Measurements from ENCODE around the gene KRTAP3-3. TPM values are rescaled to one million over a fixed set of nuclear protein-coding genes. Genes with fewer than 3 reads are reported as not detected.

Gene KRTAP3-3
- total and polyA plus RNA-seq, 8 donors, result not detected

DNA sequence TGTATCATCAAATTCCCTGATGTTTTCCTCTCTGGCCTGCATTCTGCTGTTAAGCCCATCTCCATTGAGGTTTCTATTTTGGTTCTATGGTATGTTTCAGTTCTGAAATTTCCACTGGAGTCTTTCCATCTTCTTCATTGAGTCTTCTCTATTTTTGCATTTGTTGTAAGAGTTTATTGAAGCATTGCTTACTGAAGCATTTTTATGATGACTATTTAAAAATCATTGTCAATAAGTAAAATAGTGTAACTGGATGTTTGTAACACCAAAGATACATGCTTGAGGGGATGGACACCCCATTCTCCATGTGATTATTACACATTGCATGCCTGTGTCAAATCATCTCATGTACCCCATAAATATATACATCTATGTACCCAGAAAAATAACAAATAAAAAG is 18.4 kb downstream of the KRTAP3-3 start:
- no peak for ATAC-seq
- no peak for TF ChIP-seq CTCF (IDR thresholded peaks at IDR 0.05)
- Histone ChIP-seq H3K4me1 (no peaks in the 10 kb centered on the region), H3K4me3 (no peak overlapping the region), H3K36me3 (no peaks in the 10 kb centered on the region), H3K27ac (no peak overlapping the region), H3K9me3 (no peaks in the 10 kb centered on the region), H3K27me3 (peaks cover 0 to 9% of the 10 kb centered on the region in 2 donors)
- no peak for DNase-seq
- intact Hi-C loops (cut with DNase I), result no loop called here

DNA sequence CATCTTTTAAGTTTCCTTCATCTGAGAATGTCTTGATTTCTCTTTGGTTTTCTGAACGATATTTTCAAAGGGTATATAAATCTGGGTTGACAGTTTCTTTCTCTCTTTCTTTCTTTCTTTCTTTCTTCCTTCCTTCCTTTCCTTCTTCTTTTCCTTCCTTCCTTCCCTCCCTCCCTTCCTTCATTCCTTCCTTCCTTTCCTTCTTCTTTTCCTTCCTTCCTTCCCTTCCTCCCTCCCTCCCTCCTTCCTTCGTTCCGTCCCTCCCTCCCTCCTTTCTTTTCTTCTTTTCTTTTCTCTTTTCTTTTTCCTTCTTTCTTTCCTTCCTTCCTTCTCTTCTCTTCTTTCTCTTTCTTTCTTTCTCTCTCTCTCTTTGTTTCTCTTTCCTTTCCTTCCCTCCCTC is 19.6 kb downstream of the KRTAP3-3 start:
- Histone ChIP-seq H3K27me3 (peaks cover 0 to 9% of the 10 kb centered on the region in 2 donors), H3K27ac (no peak overlapping the region), H3K4me3 (no peak overlapping the region), H3K4me1 (no peaks in the 10 kb centered on the region), H3K9me3 (no peaks in the 10 kb centered on the region), H3K36me3 (no peaks in the 10 kb centered on the region)
- TF ChIP-seq CTCF (IDR thresholded peaks at IDR 0.05), result no peak
- no peak for ATAC-seq
- DNase-seq, result no peak
- intact Hi-C loops (cut with DNase I), result no loop called here

DNA sequence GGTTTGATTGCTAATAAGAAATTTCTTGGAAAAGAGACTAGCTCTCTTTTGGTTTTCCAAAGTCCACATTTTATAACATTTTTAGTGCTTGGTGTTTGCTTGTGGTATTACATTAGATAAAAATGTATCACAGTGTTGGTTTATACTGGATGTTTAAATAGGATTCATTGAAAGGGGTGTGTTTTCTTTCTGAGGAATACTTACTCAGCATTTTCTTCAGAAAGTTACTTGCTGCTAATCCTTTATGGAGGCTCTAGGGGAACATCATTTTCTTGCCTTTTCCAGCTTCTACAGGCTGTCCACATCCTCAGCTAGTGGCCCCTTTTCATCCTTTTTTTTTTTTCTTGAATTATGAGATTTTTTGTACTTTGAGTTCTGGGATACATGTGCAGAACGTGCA is 26.4 kb downstream of the KRTAP3-3 start:
- ATAC-seq, result no peak
- Histone ChIP-seq H3K27ac (no peak overlapping the region), H3K27me3 (no peaks in the 10 kb centered on the region), H3K4me1 (no peaks in the 10 kb centered on the region), H3K4me3 (no peak overlapping the region), H3K36me3 (no peaks in the 10 kb centered on the region), H3K9me3 (no peaks in the 10 kb centered on the region)
- no peak for DNase-seq
- TF ChIP-seq CTCF (IDR thresholded peaks at IDR 0.05), result no peak
- intact Hi-C loops (cut with DNase I), result no loop called here

DNA sequence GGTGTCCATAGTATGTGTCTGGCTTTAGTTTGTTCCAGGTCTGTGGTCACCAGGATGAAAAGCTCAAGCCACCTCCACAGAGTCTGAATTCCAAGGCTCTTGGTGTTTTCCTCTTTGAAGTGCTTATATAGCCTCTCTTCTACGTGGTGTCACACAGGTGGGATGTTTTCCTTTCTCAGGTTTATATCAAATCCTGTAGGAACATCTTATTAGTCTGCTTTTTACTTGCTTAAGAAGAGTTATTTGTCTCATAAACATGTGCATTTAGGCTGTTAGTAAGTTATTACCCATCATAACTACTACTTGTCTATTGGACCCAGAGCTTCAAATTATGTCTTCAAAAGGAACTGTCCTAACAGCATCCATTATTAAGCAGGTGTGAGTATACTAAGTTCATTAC is 27.1 kb downstream of the KRTAP3-3 start, which contains the start of gene KRT39:
TSS of gene KRT39 (minus strand) at position 101 of the 400 bp plus-strand sequence. CDS start at position 9, 92 bp downstream.
- no peak within 1 kb of the TSS for H3K4me3 ChIP-seq
- no peaks in the 10 kb centered on the region for H3K36me3 ChIP-seq
- no peaks in the 10 kb centered on the region for H3K9me3 ChIP-seq
- TF ChIP-seq CTCF (IDR thresholded peaks at IDR 0.05), result no peak
- ATAC-seq (no peak), DNase-seq (no peak)
- H3K27me3 ChIP-seq, result no peaks in the 10 kb centered on the region
- intact Hi-C loops (cut with DNase I), result no loop called here
- H3K4me1 ChIP-seq, result no peaks in the 10 kb centered on the region
- H3K27ac ChIP-seq, result no peak within 1 kb of the TSS

- Histone ChIP-seq H3K4me1 (no peaks in the 10 kb centered on the region), H3K27ac (no peak overlapping the region), H3K9me3 (no peaks in the 10 kb centered on the region), H3K36me3 (no peaks in the 10 kb centered on the region), H3K27me3 (no peaks in the 10 kb centered on the region), H3K4me3 (no peak overlapping the region)
- DNase-seq (no peak), ATAC-seq (peak; percentile 81)
- intact Hi-C loops (cut with DNase I), result no loop called here
- peak; percentile 59 to 70 for TF ChIP-seq CTCF (IDR thresholded peaks at IDR 0.05)
Observed at GRCh38 chr17:40963838-40964237, 30.1 kb downstream of the KRTAP3-3 start.

Measured in left lung (tissue), 10 donors.